Stimulated activated CD8-positive, alpha-beta memory T cell treated with anti-CD3 and anti-CD28 coated beads, Interleukin-7, amount 100 ng/mL, for 48 hours (primary cell): ENCODE results near the gene AMDHD1.
A peak's percentile ranks its signal among the peaks of the same experiment; 100 is the strongest.

Source experiments
- DNase-seq, 2 donors: peaks; one replicate each; pipeline ENCODE4 v3.0.0-alpha.2; 2020; ENCODE audit warnings: low read depth in 1 of 2; ENCODE audit errors: extremely low read depth in 1 of 2

The AMDHD1 gene

DNA sequence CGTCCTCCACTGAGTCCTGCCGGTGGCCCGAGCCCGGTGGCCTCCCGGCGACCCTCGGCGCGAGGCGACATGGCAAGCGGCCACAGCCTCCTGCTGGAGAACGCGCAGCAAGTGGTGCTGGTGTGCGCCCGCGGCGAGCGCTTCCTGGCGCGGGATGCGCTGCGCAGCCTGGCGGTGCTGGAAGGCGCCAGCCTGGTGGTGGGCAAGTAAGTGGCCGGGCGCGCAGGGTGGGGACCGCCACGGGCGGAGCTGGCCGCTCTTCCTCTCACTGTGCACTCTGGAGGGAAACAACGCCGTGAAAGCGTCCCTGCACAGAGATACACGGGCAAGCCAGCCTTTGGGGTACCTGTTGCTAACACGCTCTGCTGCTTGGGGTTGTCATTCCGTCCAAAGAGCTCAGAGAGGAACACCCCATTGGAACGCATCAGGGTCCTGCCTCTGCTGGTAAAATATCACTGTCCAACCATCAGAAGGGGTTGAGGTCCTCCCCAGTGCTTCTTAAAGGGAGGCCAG lies at the start of gene AMDHD1:
AMDHD1 (plus strand) TSS at position 2 of the 513 bp plus-strand sequence; CDS start at position 70, 68 bp downstream.
- peak; percentile 36 to 41 for DNase-seq

GRCh38 chr12:95896846-95897245 lies 46.3 kb upstream of the AMDHD1 start:
- no peak for DNase-seq

DNA sequence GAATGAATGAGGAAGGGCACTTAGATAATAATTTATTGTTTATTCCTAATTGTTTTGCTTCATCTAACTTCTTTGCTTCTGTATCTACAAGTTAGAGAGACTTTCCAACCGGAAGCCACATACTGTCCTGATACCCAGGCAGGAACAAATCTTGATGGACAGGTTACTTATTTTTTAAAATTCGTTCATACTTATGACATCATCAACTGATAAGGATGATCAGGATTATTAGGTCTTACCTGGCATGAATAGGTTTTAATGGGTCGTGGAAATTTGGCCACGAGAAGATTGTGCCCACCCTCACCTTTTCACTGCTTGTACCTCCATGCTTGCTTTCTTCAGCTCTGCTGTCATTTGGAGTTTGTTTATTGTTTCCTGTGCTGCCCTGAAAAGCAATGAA lies 45.0 kb upstream of the AMDHD1 start:
- no peak for DNase-seq

GRCh38 chr12:95908573-95908972 lies 34.6 kb upstream of the AMDHD1 start:
- no peak for DNase-seq

GRCh38 chr12:95909871-95910270 lies 33.3 kb upstream of the AMDHD1 start:
- no peak for DNase-seq

- DNase-seq: no peak
Observed at GRCh38 chr12:95918194-95918993, 24.7 kb upstream of the AMDHD1 start.

DNA sequence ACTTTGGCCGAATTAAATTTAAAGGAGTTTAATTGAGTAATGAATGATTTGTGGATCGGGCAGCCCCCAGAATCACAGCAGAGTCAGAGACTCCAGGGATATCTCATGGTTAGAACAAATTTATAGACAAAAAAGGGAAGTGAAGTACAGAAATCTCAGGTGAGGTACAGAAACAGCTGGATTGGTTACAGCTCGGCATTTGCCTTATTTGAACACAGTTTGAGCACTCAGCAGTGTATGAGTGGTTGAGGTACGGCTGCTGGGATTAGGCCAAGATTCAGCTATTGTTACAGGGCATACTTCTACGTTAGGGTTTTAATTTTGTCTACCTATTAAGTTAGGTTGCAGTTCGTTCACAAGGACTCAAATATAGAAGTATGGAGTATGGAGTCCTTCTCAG lies 24.0 kb upstream of the AMDHD1 start:
- DNase-seq: no peak

DNA sequence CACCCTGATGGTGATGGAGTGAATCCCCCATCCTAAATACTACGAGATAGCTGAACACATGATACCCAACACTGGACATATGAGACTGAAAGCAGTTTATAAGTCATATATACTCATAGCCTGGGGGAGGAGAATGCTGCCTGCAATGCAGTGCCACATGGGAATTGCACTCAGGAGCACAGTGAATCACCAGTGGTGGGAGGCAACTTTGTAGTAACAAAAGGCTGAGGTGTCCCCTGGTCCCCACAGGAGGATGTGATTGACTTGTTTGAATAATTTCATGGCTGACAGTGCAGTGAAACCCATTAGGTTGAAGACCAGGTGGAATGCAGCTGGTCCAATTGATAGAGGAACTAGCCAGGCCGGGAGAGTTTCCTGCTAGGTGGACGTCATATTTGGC lies 20.9 kb upstream of the AMDHD1 start:
- no peak for DNase-seq

GRCh38 chr12:95940514-95940913 lies 2.6 kb upstream of the AMDHD1 start:
- DNase-seq: no peak

DNA sequence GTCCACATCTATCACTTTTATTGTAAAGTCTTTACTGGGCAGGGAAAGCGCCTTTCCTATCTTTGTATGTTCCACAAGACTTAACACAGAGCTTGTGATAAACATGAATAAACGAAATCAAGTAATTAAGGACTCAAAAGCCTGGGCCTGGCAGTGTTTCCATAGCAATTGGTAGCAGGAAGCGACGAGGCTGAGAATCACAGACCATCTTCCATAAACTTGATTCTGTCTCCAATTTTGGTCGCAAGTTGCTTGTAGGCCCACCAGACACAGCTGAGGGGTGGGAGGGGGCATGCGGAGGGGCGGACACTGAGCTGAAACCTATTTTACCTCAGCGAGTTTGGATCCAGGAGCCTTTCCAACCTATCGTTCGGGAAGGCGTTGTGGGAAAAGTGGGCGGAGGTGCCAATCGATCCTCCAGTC lies 1.0 kb upstream of the AMDHD1 start:
- no peak for DNase-seq

DNA sequence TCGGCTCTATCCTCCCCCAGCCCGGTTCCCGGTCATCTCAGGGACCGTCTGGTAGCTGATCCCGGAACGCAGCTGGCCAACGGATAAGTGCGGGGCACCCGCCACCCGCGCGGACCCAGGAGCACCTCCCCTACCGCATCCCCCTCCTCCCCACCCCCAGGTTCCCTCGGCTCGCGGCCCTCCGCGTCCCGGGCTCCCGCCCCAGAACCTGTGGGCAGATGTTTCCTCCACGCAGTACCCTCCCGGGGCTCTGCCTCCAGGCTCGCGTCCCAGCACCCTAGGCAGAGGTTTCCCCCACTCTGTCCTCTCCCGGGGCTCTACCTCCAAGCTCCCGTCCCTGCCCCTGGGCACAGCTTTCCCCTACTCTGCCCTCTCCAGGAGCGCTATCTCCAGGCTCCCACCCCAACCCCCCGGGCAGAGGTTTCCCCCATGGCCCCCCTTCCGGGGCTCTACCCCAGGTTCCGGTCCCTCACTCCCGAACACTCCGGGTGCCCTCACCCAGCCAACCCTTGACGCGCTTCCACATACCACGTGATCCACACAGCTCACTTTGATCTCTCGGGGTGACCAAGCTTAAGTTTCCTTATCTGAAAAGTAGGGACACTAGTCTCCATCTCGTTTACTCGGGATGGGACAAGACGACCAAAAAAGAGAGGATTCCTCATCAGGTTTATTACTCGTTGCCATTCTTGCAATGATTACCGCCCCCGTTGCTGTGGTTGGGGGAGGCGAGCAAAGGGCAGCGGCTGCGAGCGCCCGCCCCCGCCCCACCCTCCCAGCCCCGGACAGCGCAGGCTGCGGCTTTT lies 404 bp upstream of the AMDHD1 start, which contains the start of gene CCDC38:
CCDC38 (minus strand) TSS at position 91 of the 806 bp plus-strand sequence. CDS start 6,105 bp downstream, outside the sequence.
- peak; percentile 69 to 83 for DNase-seq

- no peak for DNase-seq
Observed at GRCh38 chr12:95944108-95944704, 1.1 kb downstream of the AMDHD1 start.

DNA sequence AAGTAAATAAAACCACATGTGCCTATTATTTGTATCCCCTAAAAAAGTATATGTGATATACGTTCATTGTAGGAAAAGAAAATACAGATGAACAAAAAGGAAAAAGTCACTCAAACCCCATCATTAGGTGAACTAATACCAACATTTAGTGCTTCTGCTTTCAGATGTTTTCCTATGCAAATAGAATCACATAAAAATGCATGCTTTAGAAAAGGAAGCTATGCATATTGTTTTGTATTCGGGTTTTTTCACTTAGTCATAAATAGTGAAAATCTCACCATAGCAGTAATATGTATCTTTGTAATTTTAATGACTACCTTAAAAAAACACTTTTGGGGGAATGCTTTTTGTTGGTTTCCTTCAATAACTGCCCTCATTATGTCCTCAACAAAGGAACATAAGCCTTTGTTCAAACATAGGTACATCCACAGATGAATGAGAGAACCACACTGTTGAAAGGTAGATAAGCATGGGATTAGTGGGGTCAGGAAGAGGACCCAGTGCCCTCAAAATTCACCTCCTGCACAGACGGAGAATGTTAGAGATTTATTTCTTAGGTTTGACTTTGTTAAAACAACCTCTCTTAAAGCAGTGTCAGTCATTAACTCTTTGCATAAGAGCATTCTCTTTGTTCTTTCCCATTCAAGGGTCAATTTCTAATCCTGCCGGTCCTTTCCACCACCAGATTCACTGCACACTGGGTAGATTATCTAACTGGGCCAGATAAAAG lies 6.5 kb downstream of the AMDHD1 start:
- DNase-seq: no peak

DNA sequence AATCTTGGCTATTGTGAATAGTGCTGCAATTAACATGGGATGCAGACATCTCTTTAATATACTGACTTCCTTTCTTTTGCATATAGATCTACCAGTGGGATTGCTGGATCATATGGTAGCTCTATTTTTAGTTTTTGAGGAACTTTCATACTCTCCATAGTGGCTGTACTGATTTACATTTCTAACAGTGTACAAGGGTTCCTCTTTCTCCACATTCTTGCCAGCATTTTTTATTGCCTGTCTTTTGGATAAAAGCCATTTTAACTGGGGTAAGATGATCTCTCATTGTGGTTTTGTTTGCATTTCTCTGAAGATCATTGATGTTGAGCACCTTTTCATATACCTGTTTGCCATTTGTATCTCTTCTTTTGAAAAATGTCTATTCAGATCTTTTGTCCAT lies 8.4 kb downstream of the AMDHD1 start:
- no peak for DNase-seq

DNA sequence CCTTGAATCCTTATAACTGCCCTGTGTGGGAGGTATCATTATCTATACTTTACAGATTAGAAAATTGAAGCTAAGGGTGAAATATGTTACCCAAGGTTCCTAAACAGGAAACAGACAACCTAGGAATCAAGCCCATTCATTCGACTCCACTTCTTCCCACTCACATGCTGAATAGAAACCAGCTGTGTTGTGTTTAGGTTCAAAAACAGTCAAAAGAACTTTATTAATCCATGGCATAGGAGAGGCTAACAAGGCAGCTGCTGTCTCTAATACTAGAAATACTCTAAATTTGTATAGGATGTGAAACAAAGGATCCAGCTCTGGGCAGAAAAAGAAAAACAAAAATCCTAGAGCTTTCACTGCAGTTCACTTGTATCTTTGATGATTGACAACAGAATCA lies 9.9 kb downstream of the AMDHD1 start:
- no peak for DNase-seq

GRCh38 chr12:95955549-95956159 lies 12.5 kb downstream of the AMDHD1 start:
- no peak for DNase-seq

DNA sequence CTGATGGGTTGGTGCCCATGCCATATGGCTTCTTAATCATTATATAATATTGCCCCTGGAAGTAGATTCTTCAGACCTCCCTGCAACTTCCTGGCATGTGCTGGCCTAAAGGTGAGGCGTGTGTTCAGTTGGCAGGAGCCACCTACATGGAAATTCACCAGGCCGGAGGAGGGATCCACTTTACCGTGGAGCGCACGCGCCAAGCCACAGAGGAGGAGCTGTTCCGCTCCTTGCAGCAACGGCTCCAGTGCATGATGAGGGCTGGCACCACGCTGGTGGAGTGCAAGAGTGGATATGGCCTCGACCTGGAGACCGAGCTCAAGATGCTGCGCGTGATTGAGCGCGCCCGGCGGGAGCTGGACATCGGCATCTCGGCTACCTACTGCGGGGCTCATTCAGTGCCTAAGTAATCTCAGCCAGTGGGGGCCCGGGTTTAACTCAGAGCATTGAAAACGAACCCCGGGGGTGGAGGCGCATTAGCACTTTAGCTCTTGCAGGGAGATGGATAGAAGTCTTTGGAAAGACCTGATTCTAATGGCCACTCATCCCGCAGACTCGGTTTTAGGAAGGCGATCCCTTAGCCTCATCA lies 13.5 kb downstream of the AMDHD1 start:
- no peak for DNase-seq

DNA sequence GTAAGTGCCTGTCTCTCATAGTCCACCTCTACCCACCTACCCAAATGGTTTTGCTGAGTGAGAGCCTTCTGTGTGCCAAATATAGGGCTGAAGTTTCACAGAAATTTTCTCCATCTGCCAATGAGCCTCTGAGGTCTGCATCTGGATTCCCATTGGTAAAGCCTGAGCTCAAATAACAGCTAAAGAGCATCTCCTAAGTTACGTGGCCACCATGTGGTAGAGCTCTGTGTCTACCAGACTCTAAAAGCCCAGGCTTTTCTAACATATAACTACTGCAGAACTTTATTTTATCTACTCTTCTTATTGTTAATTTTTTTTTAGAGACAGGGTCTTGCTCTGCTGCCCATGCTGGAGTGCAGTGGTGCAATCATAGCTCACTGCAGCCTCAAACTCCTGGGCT lies 16.0 kb downstream of the AMDHD1 start:
- no peak for DNase-seq

- no peak for DNase-seq
Observed at GRCh38 chr12:95960241-95960640, 17.1 kb downstream of the AMDHD1 start.

GRCh38 chr12:95962222-95962621 lies 19.1 kb downstream of the AMDHD1 start:
- no peak for DNase-seq
